Endodermal cell (in vitro differentiated cells): ENCODE measurements around the gene ZBTB37. TPM values are rescaled to one million over a fixed set of nuclear protein-coding genes. Genes with fewer than 3 reads are reported as not detected.

Source experiments
- DNase-seq: peaks from one replicate; pipeline ENCODE4 v3.0.0-alpha.2; 2017
- H3K27ac ChIP-seq: 2 replicates; pipeline ENCODE4 v1.5.1; 2013; ENCODE audit warnings: mild to moderate bottlenecking, low read depth, low read length, moderate library complexity
- H3K27me3 ChIP-seq: 2 replicates; pipeline ENCODE4 v1.6.1; 2013; ENCODE audit warnings: mild to moderate bottlenecking, low read length, moderate library complexity; ENCODE audit not compliant: insufficient read depth, control insufficient read depth, poor library complexity, severe bottlenecking
- H3K36me3 ChIP-seq: 2 replicates; pipeline ENCODE4 v1.7.0; 2013; ENCODE audit warnings: mild to moderate bottlenecking, low read length, moderate library complexity; ENCODE audit not compliant: control insufficient read depth, insufficient read depth
- H3K4me1 ChIP-seq: one replicate; pipeline ENCODE4 v1.7.0; 2013; ENCODE audit warnings: low read length; ENCODE audit not compliant: control insufficient read depth, insufficient read depth
- H3K4me3 ChIP-seq: 2 replicates; pipeline ENCODE4 v1.5.1; 2013; ENCODE audit warnings: mild to moderate bottlenecking, low read length, moderate library complexity
- H3K9ac ChIP-seq: 2 replicates; pipeline ENCODE4 v1.6.1; 2013; ENCODE audit warnings: mild to moderate bottlenecking, low read length, moderate library complexity; ENCODE audit not compliant: poor library complexity, severe bottlenecking; ENCODE audit errors: extremely low read depth
- H3K9me3 ChIP-seq: 2 replicates; pipeline ENCODE4 v1.6.1; 2013; ENCODE audit warnings: mild to moderate bottlenecking, low read length, moderate library complexity; ENCODE audit not compliant: control insufficient read depth
- H3K27ac Mint-ChIP-seq: 2 replicates; pipeline ENCODE4 v1.8.0; 2020; ENCODE audit warnings: mixed read lengths
- H3K27me3 Mint-ChIP-seq: 2 replicates; pipeline ENCODE4 v1.8.0; 2021; ENCODE audit warnings: mild to moderate bottlenecking, mixed read lengths; ENCODE audit not compliant: insufficient read depth
- H3K36me3 Mint-ChIP-seq: 2 replicates; pipeline ENCODE4 v1.8.0; 2020; ENCODE audit warnings: low read depth, mixed read lengths
- H3K4me1 Mint-ChIP-seq: 2 replicates; pipeline ENCODE4 v1.8.0; 2020; ENCODE audit warnings: mixed read lengths
- H3K4me3 Mint-ChIP-seq: 2 replicates; pipeline ENCODE4 v1.8.0; 2020; ENCODE audit warnings: mild to moderate bottlenecking, moderate library complexity, mixed read lengths
- H3K9me3 Mint-ChIP-seq: 2 replicates; pipeline ENCODE4 v1.8.0; 2020; ENCODE audit warnings: mild to moderate bottlenecking, mixed read lengths
- CTCF ChIP-seq: fragments of 200-600 bp; sonication (generic); conservative IDR thresholded peaks from 2 replicates; pipeline ENCODE4 v1.5.0; 2021; ENCODE audit warnings: antibody characterized with exemption, mild to moderate bottlenecking
- WGBS, 2 experiments: methylation state at CpG; one replicate each; pipeline versions ENCODE4 v1.1.5 to v1.1.7; 2013; ENCODE audit warnings: missing lambda C conversion rate in 2 of 2, mixed read lengths in 1 of 2; ENCODE audit not compliant: insufficient coverage in 1 of 2, insufficient read length in 1 of 2; 5-methylcytosine and 5-hydroxymethylcytosine counted together
- total RNA-seq, 2 donors: library from RNA; stranded (reverse); fragmentation: NEBNext Ultra II Directional in 1 of 2; extraction: Animal tissue kit (Norgen Biotek cat#: 25700) in 1 of 2; gene quantifications; 2 replicates in 1 of 2; 3 replicates in 1 of 2; pipeline ENCODE4 v1.2.1, GENCODE V29; 2021

ZBTB37 gene
- total RNA-seq, 2 donors from 2014 or later, result 17.4 to 24.2 TPM

- Histone ChIP-seq H3K27me3 (no peaks in the 10 kb centered on the region), H3K4me1 (no peaks in the 10 kb centered on the region), H3K9me3 (no peaks in the 10 kb centered on the region), H3K4me3 (no peak overlapping the region), H3K9ac (no peak overlapping the region), H3K36me3 (no peaks in the 10 kb centered on the region), H3K27ac (no peak overlapping the region)
- Mint-ChIP-seq H3K9me3 (no peaks in the 10 kb centered on the region), H3K4me1 (no peaks in the 10 kb centered on the region), H3K27ac (no peak overlapping the region), H3K36me3 (no peaks in the 10 kb centered on the region), H3K4me3 (no peak overlapping the region), H3K27me3 (no peaks in the 10 kb centered on the region)
- DNase-seq, result no peak
- 89 to 90% methylated on average over 1 to 4 of the region's 4 CpGs for WGBS, 2 experiments
- TF ChIP-seq CTCF, result no peak
Measured at GRCh38 chr1:173916667-173917066, 48.5 kb downstream of the ZBTB37 start.

GRCh38 chr1:173917149-173917548 lies 49.0 kb downstream of the ZBTB37 start, which contains the start of gene SERPINC1:
Gene SERPINC1, minus strand, starts transcription at chr1:173917327. Its CDS starts 68 bp downstream, at chr1:173917259.
- H3K9me3 Mint-ChIP-seq, result no peaks in the 10 kb centered on the region
- TF ChIP-seq CTCF, result no peak
- no peaks in the 10 kb centered on the region for H3K27me3 ChIP-seq
- no peak within 1 kb of the TSS for H3K9ac ChIP-seq
- no peak within 1 kb of the TSS for H3K4me3 ChIP-seq
- no peaks in the 10 kb centered on the region for H3K36me3 Mint-ChIP-seq
- no peaks in the 10 kb centered on the region for H3K36me3 ChIP-seq
- H3K27ac ChIP-seq, result no peak within 1 kb of the TSS
- WGBS, 2 experiments, result 89 to 92% methylated on average over 2 to 3 of the region's 3 CpGs
- no peak within 1 kb of the TSS for H3K4me3 Mint-ChIP-seq
- no peaks in the 10 kb centered on the region for H3K4me1 Mint-ChIP-seq
- no peak within 1 kb of the TSS for H3K27ac Mint-ChIP-seq
- no peak for DNase-seq
- no peaks in the 10 kb centered on the region for H3K4me1 ChIP-seq
- no peaks in the 10 kb centered on the region for H3K27me3 Mint-ChIP-seq
- no peaks in the 10 kb centered on the region for H3K9me3 ChIP-seq

- no peak overlapping the region for H3K27ac Mint-ChIP-seq
- H3K4me3 ChIP-seq, result no peak overlapping the region
- no peak for DNase-seq
- H3K4me1 ChIP-seq, result no peaks in the 10 kb centered on the region
- no peaks in the 10 kb centered on the region for H3K9me3 Mint-ChIP-seq
- WGBS, 2 experiments, result 89 to 90% methylated on average over 8 to 11 of the region's 12 CpGs
- H3K9me3 ChIP-seq, result no peaks in the 10 kb centered on the region
- H3K27me3 ChIP-seq, result no peaks in the 10 kb centered on the region
- no peaks in the 10 kb centered on the region for H3K36me3 ChIP-seq
- no peak overlapping the region for H3K9ac ChIP-seq
- H3K4me1 Mint-ChIP-seq, result no peaks in the 10 kb centered on the region
- no peak for TF ChIP-seq CTCF
- no peak overlapping the region for H3K4me3 Mint-ChIP-seq
- H3K36me3 Mint-ChIP-seq, result no peaks in the 10 kb centered on the region
- no peak overlapping the region for H3K27ac ChIP-seq
- no peaks in the 10 kb centered on the region for H3K27me3 Mint-ChIP-seq
Measured at GRCh38 chr1:173917635-173918493, 49.7 kb downstream of the ZBTB37 start.
